PC-9 (cell line): Measurements from ENCODE around the gene LRRC1. TPM values are rescaled to one million over a fixed set of nuclear protein-coding genes. Genes with fewer than 3 reads are reported as not detected.

ENCODE experiments used
- BruUV-seq: library from RNA; stranded (reverse); fragments of 400-500 nt; replicated peaks from 2 replicates; lab custom pipeline; 2021; lab: Mats Ljungman, UMichigan
- CTCF ChIA-PET: fragments of 300-600 bp; sonication (Branson Sonifier 250); formaldehyde crosslinking; loops from one replicate; lab custom pipeline; 2022; ENCODE audit warnings: antibody characterized with exemption; lab: Charles Lee
- POLR2A ChIA-PET: fragments of 300-600 bp; sonication (Branson Sonifier 250); formaldehyde crosslinking; loops from one replicate; lab custom pipeline; 2022; ENCODE audit warnings: antibody characterized with exemption; ENCODE audit not compliant: unreplicated experiment; lab: Charles Lee
- DNase-seq, 2 experiments: peaks; one replicate each; pipeline versions ENCODE4 v3.0.0 to v3.0.0-alpha.2; 2015 to 2022; ENCODE audit warnings: mixed read lengths in 1 of 2
- H2AFZ ChIP-seq: fragments of 200-600 bp; sonication (generic); 2 replicates; pipeline ENCODE4 v1.8.1; 2017; ENCODE audit warnings: antibody characterized with exemption
- H3F3A ChIP-seq: fragments of 200-600 bp; sonication (generic); 2 replicates; pipeline ENCODE4 v1.8.1; 2017; ENCODE audit warnings: antibody characterized with exemption, mild to moderate bottlenecking, low read depth; ENCODE audit not compliant: insufficient read depth
- H3K27ac ChIP-seq: fragments of 200-600 bp; sonication (generic); 2 replicates; pipeline ENCODE4 v1.6.1; 2016; ENCODE audit warnings: mixed run types
- H3K27me3 ChIP-seq: fragments of 200-600 bp; sonication (generic); 2 replicates; pipeline ENCODE4 v1.6.1; 2016; ENCODE audit warnings: low read depth, mixed run types; ENCODE audit not compliant: insufficient read depth
- H3K36me3 ChIP-seq: fragments of 200-600 bp; sonication (generic); 2 replicates; pipeline ENCODE4 v1.6.1; 2016; ENCODE audit warnings: low read depth, mixed run types
- H3K4me1 ChIP-seq: fragments of 200-600 bp; sonication (generic); replicated peaks from 2 replicates; pipeline ENCODE4 v1.6.1; 2016; ENCODE audit warnings: mixed run types; ENCODE audit not compliant: insufficient read depth
- H3K4me2 ChIP-seq: fragments of 200-600 bp; sonication (generic); 2 replicates; pipeline ENCODE4 v1.6.1; 2017; ENCODE audit warnings: mixed run types
- H3K4me3 ChIP-seq: fragments of 200-600 bp; sonication (generic); 2 replicates; pipeline ENCODE4 v1.6.1; 2016; ENCODE audit warnings: mixed run types
- H3K79me2 ChIP-seq: fragments of 200-600 bp; sonication (generic); 2 replicates; pipeline ENCODE4 v1.6.1; 2017; ENCODE audit warnings: low read depth, mixed run types
- H3K9me2 ChIP-seq: fragments of 200-600 bp; sonication (generic); 2 replicates; pipeline ENCODE4 v1.8.1; 2017; ENCODE audit warnings: mild to moderate bottlenecking; ENCODE audit not compliant: insufficient read depth
- H3K9me3 ChIP-seq: fragments of 200-600 bp; sonication (generic); 2 replicates; pipeline ENCODE4 v1.8.1; 2016; ENCODE audit warnings: low read depth; ENCODE audit not compliant: insufficient read depth
- H4K20me1 ChIP-seq: fragments of 200-600 bp; sonication (generic); 2 replicates; pipeline ENCODE4 v1.8.1; 2017; ENCODE audit not compliant: insufficient read depth
- CTCF ChIP-seq: fragments of 200-600 bp; sonication (generic); conservative IDR thresholded peaks from 2 replicates; pipeline ENCODE4 v1.6.1; 2017; ENCODE audit warnings: mixed run types, antibody characterized with exemption, mild to moderate bottlenecking, moderate library complexity
- EZH2 ChIP-seq: fragments of 200-600 bp; sonication (generic); IDR thresholded peaks from 2 replicates; pipeline ENCODE4 v1.8.0; 2017; ENCODE audit warnings: antibody characterized with exemption, low read depth
- intact Hi-C: fragments of 100-400 bp; cut with micrococcal nuclease; formaldehyde crosslinking; loops from one replicate; pipeline ENCODE4 v1.10.0; 2022; ENCODE audit not compliant: unreplicated experiment
- total RNA-seq: library from RNA; stranded (reverse); gene quantifications from 2 replicates; pipeline ENCODE4 v1.2.3, GENCODE V29; 2021

Gene LRRC1
- total RNA-seq, 1 experiment from 2014 or later, result 26.4 TPM

- Histone ChIP-seq H4K20me1 (no peaks in the 10 kb centered on the region), H3K27ac (no peak overlapping the region), H3K36me3 (no peaks in the 10 kb centered on the region), H3F3A (peaks cover 23% of the 10 kb centered on the region), H3K79me2 (no peaks in the 10 kb centered on the region), H3K27me3 (no peaks in the 10 kb centered on the region), H3K4me3 (no peak overlapping the region), H3K9me2 (no peaks in the 10 kb centered on the region), H3K4me1 (peaks cover 42% of the 10 kb centered on the region), H3K4me2 (no peak overlapping the region), H3K9me3 (no peaks in the 10 kb centered on the region), H2AFZ (no peak overlapping the region)
- ChIA-PET CTCF (no interaction called here), POLR2A (interaction anchor here (0.6 kb wide), 1 partner anchor 16 kb away, joined by 5 read pairs; no protein-coding TSS in a partner anchor)
- no TSS peak for BruUV-seq
- no peak for DNase-seq
- TF ChIP-seq EZH2, result no peak
- intact Hi-C loops, result no loop called here
Measured at GRCh38 chr6:53750052-53750650, 44.7 kb upstream of the LRRC1 start.

GRCh38 chr6:53751417-53751816 is 43.4 kb upstream of the LRRC1 start:
- no peak overlapping the region for H2AFZ ChIP-seq
- H3K4me1 ChIP-seq, result peaks cover 29% of the 10 kb centered on the region
- no peak overlapping the region for H3K4me2 ChIP-seq
- H3K9me3 ChIP-seq, result no peaks in the 10 kb centered on the region
- TF ChIP-seq EZH2 (no peak), CTCF (no peak)
- no peaks in the 10 kb centered on the region for H3K36me3 ChIP-seq
- H3K27ac ChIP-seq, result no peak overlapping the region
- intact Hi-C loops, result no loop called here
- peaks cover 19% of the 10 kb centered on the region for H3F3A ChIP-seq
- no peak for DNase-seq
- H3K79me2 ChIP-seq, result no peaks in the 10 kb centered on the region
- no TSS peak for BruUV-seq
- ChIA-PET CTCF (no interaction called here), POLR2A (no interaction called here)
- H4K20me1 ChIP-seq, result no peaks in the 10 kb centered on the region
- H3K4me3 ChIP-seq, result no peak overlapping the region
- no peaks in the 10 kb centered on the region for H3K27me3 ChIP-seq
- H3K9me2 ChIP-seq, result no peaks in the 10 kb centered on the region

GRCh38 chr6:53752440-53752839 is 42.4 kb upstream of the LRRC1 start:
- H3F3A ChIP-seq, result peaks cover 15% of the 10 kb centered on the region
- intact Hi-C loops, result no loop called here
- no peaks in the 10 kb centered on the region for H3K27me3 ChIP-seq
- peaks cover 21% of the 10 kb centered on the region for H3K4me1 ChIP-seq
- DNase-seq, result peak in 1 of 2 experiments; percentile 43
- H3K4me3 ChIP-seq, result no peak overlapping the region
- no peak overlapping the region for H2AFZ ChIP-seq
- peak overlapping the region; percentile 45 for H3K4me2 ChIP-seq
- no peak for TF ChIP-seq EZH2
- TF ChIP-seq CTCF, result no peak
- no peaks in the 10 kb centered on the region for H3K9me2 ChIP-seq
- TSS peak; percentile 61 for BruUV-seq
- CTCF ChIA-PET, result interaction anchor here (0.6 to 1.2 kb wide), 2 partner anchors 41 to 1759 kb away, joined by 3 to 4 read pairs; no protein-coding TSS in a partner anchor
- POLR2A ChIA-PET, result interaction anchor here (0.7 kb wide), 1 partner anchor 134 kb away, joined by 7 read pairs; no protein-coding TSS in a partner anchor
- peak overlapping the region; percentile 80 for H3K27ac ChIP-seq
- H3K79me2 ChIP-seq, result no peaks in the 10 kb centered on the region
- no peaks in the 10 kb centered on the region for H4K20me1 ChIP-seq
- no peaks in the 10 kb centered on the region for H3K36me3 ChIP-seq
- H3K9me3 ChIP-seq, result no peaks in the 10 kb centered on the region
